CD14-positive monocyte (primary cell): ENCODE results near the gene BAZ1A. TPM values are rescaled to one million over a fixed set of nuclear protein-coding genes. Genes with fewer than 3 reads are reported as not detected.

Experiments used
- DNase-seq, 3 donors: peaks; one replicate each; pipeline ENCODE4 v3.0.0-alpha.2; 2011 to 2022
- H2AFZ ChIP-seq: 2 replicates; pipeline ENCODE4 v1.6.0; 2012; ENCODE audit warnings: mild to moderate bottlenecking, low read depth, low read length, inconsistent platforms; ENCODE audit not compliant: insufficient read depth, poor library complexity, severe bottlenecking
- H3K27ac ChIP-seq, 2 donors: 1 replicate in 1 of 2; 2 replicates in 1 of 2; pipeline ENCODE4 v1.5.1; 2012 to 2013; ENCODE audit warnings: low read length in 2 of 2, control low read depth in 1 of 2, inconsistent platforms in 1 of 2, low read depth in 1 of 2, mild to moderate bottlenecking in 1 of 2
- H3K27me3 ChIP-seq, 2 donors: one replicate each; pipeline versions ENCODE4 v1.6.0 to v1.6.1; 2011 to 2013; ENCODE audit warnings: low read length in 2 of 2; ENCODE audit not compliant: control insufficient read depth in 2 of 2, insufficient read depth in 2 of 2
- H3K36me3 ChIP-seq, 2 donors: replicated peaks in 1 of 2; 1 replicate in 1 of 2; 2 replicates in 1 of 2; pipeline versions ENCODE4 v1.5.1 to v1.6.1; 2012 to 2013; ENCODE audit warnings: low read length in 2 of 2, control low read depth in 1 of 2, inconsistent platforms in 1 of 2, mild to moderate bottlenecking in 1 of 2; ENCODE audit not compliant: insufficient read depth in 2 of 2, control insufficient read depth in 1 of 2
- H3K4me1 ChIP-seq, 2 donors: 1 replicate in 1 of 2; 2 replicates in 1 of 2; pipeline versions ENCODE4 v1.5.1 to v1.6.1; 2012 to 2013; ENCODE audit warnings: low read length in 2 of 2, control low read depth in 1 of 2, inconsistent platforms in 1 of 2, mild to moderate bottlenecking in 1 of 2, moderate library complexity in 1 of 2; ENCODE audit not compliant: insufficient read depth in 2 of 2, control insufficient read depth in 1 of 2
- H3K4me2 ChIP-seq: replicated peaks from 2 replicates; pipeline ENCODE3; 2012; ENCODE audit warnings: low read length, moderate library complexity, mild to moderate bottlenecking; ENCODE audit not compliant: poor library complexity, severe bottlenecking; ENCODE audit errors: extremely low read depth
- H3K4me3 ChIP-seq, 3 experiments: fragments of 200-600 bp in 1 of 3; sonication (generic) in 1 of 3; replicated peaks in 1 of 3; 1 replicate in 2 of 3; 2 replicates in 1 of 3; pipeline ENCODE4 v1.5.1; 2011 to 2013; ENCODE audit warnings: low read length in 3 of 3, mild to moderate bottlenecking in 3 of 3, control low read depth in 2 of 3, low read depth in 2 of 3, inconsistent platforms in 1 of 3, moderate library complexity in 1 of 3
- H3K79me2 ChIP-seq: 2 replicates; pipeline ENCODE4 v1.6.0; 2012; ENCODE audit warnings: mild to moderate bottlenecking, control low read depth, inconsistent platforms, low read length, moderate library complexity; ENCODE audit not compliant: insufficient read depth
- H3K9ac ChIP-seq: 2 replicates; pipeline ENCODE4 v1.6.0; 2017; ENCODE audit warnings: low read length, mild to moderate bottlenecking; ENCODE audit not compliant: insufficient read depth, poor library complexity, severe bottlenecking
- H3K9me3 ChIP-seq, 2 donors: replicated peaks in 1 of 2; 1 replicate in 1 of 2; 2 replicates in 1 of 2; pipeline versions ENCODE4 v1.5.1 to v1.6.1; 2012 to 2013; ENCODE audit warnings: low read length in 2 of 2, control low read depth in 1 of 2; ENCODE audit not compliant: control insufficient read depth in 1 of 2, insufficient read depth in 1 of 2
- H4K20me1 ChIP-seq: 2 replicates; pipeline ENCODE4 v1.6.0; 2012; ENCODE audit warnings: mild to moderate bottlenecking, low read length, control low read depth, moderate library complexity; ENCODE audit not compliant: insufficient read depth
- H3K27ac Mint-ChIP-seq, 7 donors: one replicate each; pipeline ENCODE4 v1.8.0; 2020; ENCODE audit warnings: mild to moderate bottlenecking in 7 of 7, mixed read lengths in 7 of 7, moderate library complexity in 6 of 7, inconsistent platforms in 2 of 7
- H3K27me3 Mint-ChIP-seq, 3 donors: one replicate each; pipeline ENCODE4 v1.8.0; 2021 to 2022; ENCODE audit warnings: low read depth in 3 of 3, mild to moderate bottlenecking in 3 of 3, mixed read lengths in 3 of 3, moderate library complexity in 3 of 3, inconsistent platforms in 1 of 3
- H3K36me3 Mint-ChIP-seq, 2 donors: one replicate each; pipeline ENCODE4 v1.8.0; 2020; ENCODE audit warnings: mixed read lengths in 2 of 2, inconsistent platforms in 1 of 2, mild to moderate bottlenecking in 1 of 2
- H3K4me1 Mint-ChIP-seq: one replicate; pipeline ENCODE4 v1.8.0; 2020; ENCODE audit warnings: mild to moderate bottlenecking, mixed read lengths
- H3K4me3 Mint-ChIP-seq, 2 donors: one replicate each; pipeline ENCODE4 v1.8.0; 2020; ENCODE audit warnings: mild to moderate bottlenecking in 2 of 2, mixed read lengths in 2 of 2, moderate library complexity in 1 of 2
- H3K9me3 Mint-ChIP-seq, 7 donors: one replicate each; pipeline ENCODE4 v1.8.0; 2020 to 2022; ENCODE audit warnings: mixed read lengths in 7 of 7, mild to moderate bottlenecking in 6 of 7, moderate library complexity in 6 of 7, inconsistent platforms in 2 of 7
- CTCF ChIP-seq: fragments of 200-600 bp; IDR thresholded peaks from one replicate; pipeline ENCODE4 v1.8.0; 2022; ENCODE audit warnings: antibody characterized with exemption, mild to moderate bottlenecking
- WGBS: methylation state at CpG from one replicate; pipeline ENCODE4 v1.1.5; 2013; ENCODE audit warnings: missing lambda C conversion rate; ENCODE audit not compliant: insufficient coverage; 5-methylcytosine and 5-hydroxymethylcytosine counted together
- intact Hi-C, 2 donors: fragments of 100-400 bp; cut with micrococcal nuclease; formaldehyde crosslinking; loops; one replicate each; pipeline versions ENCODE4 v1.15.0 to v1.15.1; 2023
- polyA plus RNA-seq, 3 donors: library from polyadenylated mRNA; depleted of rRNA in 1 of 3; unstranded in 2 of 3; stranded (reverse) in 1 of 3; fragments of 300-500 nt in 2 of 3; fragments of >200 nt in 1 of 3; fragmentation: Illumina TruSeq in 2 of 3; gene quantifications; 1 replicate in 2 of 3; 2 replicates in 1 of 3; pipeline ENCODE4 v1.2.3, GENCODE V29; 2012 to 2021

BAZ1A gene
- polyA plus RNA-seq, 3 donors = 7.3 to 25.5 (median 12.7) TPM

GRCh38 chr14:34775342-34775741 is 99.8 kb downstream of the BAZ1A start:
- Histone ChIP-seq H2AFZ (no peak overlapping the region), H3K27me3 (no peaks in the 10 kb centered on the region), H3K9me3 (no peaks in the 10 kb centered on the region), H3K4me3 (no peak overlapping the region), H3K27ac (no peak overlapping the region), H3K36me3 (peaks cover 90 to 99% of the 10 kb centered on the region in 2 donors), H3K79me2 (peaks cover 3% of the 10 kb centered on the region), H4K20me1 (peaks cover 40% of the 10 kb centered on the region), H3K4me2 (no peak overlapping the region), H3K4me1 (no peaks in the 10 kb centered on the region), H3K9ac (no peak overlapping the region)
- H3K27me3 Mint-ChIP-seq = no peaks in the 10 kb centered on the region
- WGBS = 100% methylated on average over 2 of the region's 2 CpGs
- TF ChIP-seq CTCF = no peak
- peaks cover 62 to 91% of the 10 kb centered on the region in 2 donors for H3K36me3 Mint-ChIP-seq
- H3K4me1 Mint-ChIP-seq = no peaks in the 10 kb centered on the region
- DNase-seq = no peak
- intact Hi-C loops = no loop called here
- no peak overlapping the region for H3K27ac Mint-ChIP-seq
- H3K9me3 Mint-ChIP-seq = no peaks in the 10 kb centered on the region
- no peak overlapping the region for H3K4me3 Mint-ChIP-seq

GRCh38 chr14:34770901-34771300 is 104.3 kb downstream of the BAZ1A start:
- Mint-ChIP-seq H3K4me1 (no peaks in the 10 kb centered on the region), H3K27ac (no peak overlapping the region), H3K27me3 (peaks cover 0 to 2% (median 0%) of the 10 kb centered on the region in 3 donors), H3K9me3 (no peaks in the 10 kb centered on the region), H3K36me3 (peaks cover 55 to 88% of the 10 kb centered on the region in 2 donors), H3K4me3 (no peak overlapping the region)
- no peak overlapping the region for H3K27ac ChIP-seq
- TF ChIP-seq CTCF = no peak
- no peaks in the 10 kb centered on the region for H3K4me1 ChIP-seq
- intact Hi-C loops = no loop called here
- no peak for DNase-seq
- no peaks in the 10 kb centered on the region for H3K9me3 ChIP-seq
- no CpG with 5 or more reads among the region's 1 CpG for WGBS
- H2AFZ ChIP-seq = no peak overlapping the region
- H3K79me2 ChIP-seq = peaks cover 9% of the 10 kb centered on the region
- H3K36me3 ChIP-seq = peaks cover 81 to 100% of the 10 kb centered on the region in 2 donors
- no peaks in the 10 kb centered on the region for H3K27me3 ChIP-seq
- peaks cover 50% of the 10 kb centered on the region for H4K20me1 ChIP-seq
- H3K4me3 ChIP-seq = no peak overlapping the region
- no peak overlapping the region for H3K9ac ChIP-seq
- H3K4me2 ChIP-seq = no peak overlapping the region
